K562 (cell line): ENCODE results near the gene SLC25A28. TPM values are rescaled to one million over a fixed set of nuclear protein-coding genes. Genes with fewer than 3 reads are reported as not detected.

Source experiments
- BRF1 ChIP-seq: IDR thresholded peaks from 3 replicates; pipeline ENCODE4 v1.6.1; 2011; ENCODE audit warnings: borderline replicate concordance, mild to moderate bottlenecking; ENCODE audit not compliant: insufficient read length; ENCODE audit errors: extremely low read depth
- CBFA2T2 ChIP-seq: fragments of 450-650 bp; conservative IDR thresholded peaks from 2 replicates; pipeline ENCODE4 v1.6.1; 2017; ENCODE audit warnings: mild to moderate bottlenecking
- E2F4 ChIP-seq: sonication (generic); formaldehyde crosslinking; IDR thresholded peaks from 2 replicates; pipeline ENCODE4 v1.8.0; 2022; ENCODE audit warnings: mild to moderate bottlenecking, low read depth, missing genetic modification reagents
- ELK1 ChIP-seq: sonication (generic); formaldehyde crosslinking; IDR thresholded peaks from 2 replicates; pipeline ENCODE4 v1.8.1; 2022; ENCODE audit warnings: missing genetic modification reagents
- EP300 ChIP-seq: IDR thresholded peaks from 2 replicates; pipeline ENCODE4 v1.6.1; 2012; ENCODE audit warnings: low read length, improper control_type of control experiment
- MEF2D ChIP-seq: conservative IDR thresholded peaks from 2 replicates; pipeline ENCODE4 v1.6.1; 2016; ENCODE audit warnings: low read depth, missing genetic modification characterization, missing compliant biosample characterization
- SMARCE1 ChIP-seq: fragments of 450-650 bp; IDR thresholded peaks from 2 replicates; pipeline ENCODE4 v1.7.1; 2016; ENCODE audit warnings: mild to moderate bottlenecking
- TAL1 ChIP-seq: fragments of 450-650 bp; IDR thresholded peaks from 2 replicates; pipeline ENCODE4 v1.6.1; 2016; ENCODE audit warnings: mild to moderate bottlenecking
- TCF3 ChIP-seq: sonication (generic); formaldehyde crosslinking; IDR thresholded peaks from 2 replicates; pipeline ENCODE4 v1.4.0; 2020; ENCODE audit warnings: mild to moderate bottlenecking, missing genetic modification reagents
- ZBTB33 ChIP-seq: sonication (generic); formaldehyde crosslinking; IDR thresholded peaks from 2 replicates; pipeline ENCODE4 v1.8.1; 2023; ENCODE audit warnings: mild to moderate bottlenecking, missing genetic modification reagents
- polyA plus RNA-seq, 8 experiments: library from polyadenylated mRNA; depleted of rRNA in 4 of 8; stranded (reverse) in 5 of 8; unstranded in 3 of 8; fragments of >200 nt; fragmentation: Nextera tagmentation in 2 of 8; fragmentation: Illumina TruSeq in 1 of 8; extraction: Ambion mirVana in 2 of 8; extraction: Trizol in 1 of 8; gene quantifications; 2 replicates each; pipeline versions ENCODE4 v1.2.1 to v1.2.3, GENCODE V29; 2011 to 2014; ENCODE audit warnings: inconsistent platforms in 1 of 8, missing spikeins in 1 of 8
- total RNA-seq, 7 experiments: library from RNA; depleted of rRNA in 6 of 7; stranded (reverse); fragments of >200 nt in 6 of 7; fragmentation: Illumina TruSeq in 2 of 7; extraction: Trizol in 2 of 7; gene quantifications; 2 replicates each; pipeline versions ENCODE4 v1.2.1 to v1.2.3, GENCODE V29; 2011 to 2021; ENCODE audit warnings: low replicate concordance in 1 of 7
- TF ChIP-seq, protein P1 (sequence below): fragments of 200-600 bp; sonication (generic); IDR thresholded peaks from one replicate; pipeline ENCODE4 v1.6.1; 2012; ENCODE audit warnings: mild to moderate bottlenecking, low read depth, low read length, inconsistent platforms

Gene SLC25A28
- total and polyA plus RNA-seq, 9 of the 15 experiments (the other 6 are each of a cell fraction or from before 2014, with no cell fraction given): 6.2 to 32.3 (median 18.8) TPM

DNA sequence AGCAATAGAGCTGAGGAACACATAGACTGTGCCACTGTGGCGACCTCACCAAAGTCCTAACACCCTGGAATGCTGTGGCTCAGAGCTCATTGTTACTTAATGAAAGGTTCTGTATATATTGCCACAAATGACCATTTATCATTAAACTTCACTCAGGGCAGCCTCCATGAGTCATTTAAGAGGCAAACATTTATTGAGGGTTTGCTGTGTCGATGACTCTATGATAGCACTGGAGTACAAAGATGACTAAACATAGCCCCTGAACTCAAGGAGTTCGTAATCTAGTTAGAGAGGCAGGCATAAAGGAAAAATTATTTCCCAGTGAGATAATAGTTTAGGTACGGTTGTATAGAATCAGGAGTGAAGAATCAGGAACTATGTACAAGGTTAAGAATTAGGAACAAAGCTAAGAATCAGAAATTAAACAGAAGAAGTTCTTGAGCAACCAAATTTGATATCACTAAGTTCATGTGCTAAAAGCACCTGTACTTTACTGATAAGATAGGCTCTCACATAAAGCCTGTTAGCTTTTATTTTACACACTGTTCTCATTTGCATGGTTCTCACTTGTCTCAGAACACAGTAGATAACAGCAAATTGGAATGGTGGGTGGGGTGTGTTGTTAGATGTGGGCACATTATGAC is 47.0 kb upstream of the SLC25A28 start (continued):
- TF ChIP-seq, protein P1, sequence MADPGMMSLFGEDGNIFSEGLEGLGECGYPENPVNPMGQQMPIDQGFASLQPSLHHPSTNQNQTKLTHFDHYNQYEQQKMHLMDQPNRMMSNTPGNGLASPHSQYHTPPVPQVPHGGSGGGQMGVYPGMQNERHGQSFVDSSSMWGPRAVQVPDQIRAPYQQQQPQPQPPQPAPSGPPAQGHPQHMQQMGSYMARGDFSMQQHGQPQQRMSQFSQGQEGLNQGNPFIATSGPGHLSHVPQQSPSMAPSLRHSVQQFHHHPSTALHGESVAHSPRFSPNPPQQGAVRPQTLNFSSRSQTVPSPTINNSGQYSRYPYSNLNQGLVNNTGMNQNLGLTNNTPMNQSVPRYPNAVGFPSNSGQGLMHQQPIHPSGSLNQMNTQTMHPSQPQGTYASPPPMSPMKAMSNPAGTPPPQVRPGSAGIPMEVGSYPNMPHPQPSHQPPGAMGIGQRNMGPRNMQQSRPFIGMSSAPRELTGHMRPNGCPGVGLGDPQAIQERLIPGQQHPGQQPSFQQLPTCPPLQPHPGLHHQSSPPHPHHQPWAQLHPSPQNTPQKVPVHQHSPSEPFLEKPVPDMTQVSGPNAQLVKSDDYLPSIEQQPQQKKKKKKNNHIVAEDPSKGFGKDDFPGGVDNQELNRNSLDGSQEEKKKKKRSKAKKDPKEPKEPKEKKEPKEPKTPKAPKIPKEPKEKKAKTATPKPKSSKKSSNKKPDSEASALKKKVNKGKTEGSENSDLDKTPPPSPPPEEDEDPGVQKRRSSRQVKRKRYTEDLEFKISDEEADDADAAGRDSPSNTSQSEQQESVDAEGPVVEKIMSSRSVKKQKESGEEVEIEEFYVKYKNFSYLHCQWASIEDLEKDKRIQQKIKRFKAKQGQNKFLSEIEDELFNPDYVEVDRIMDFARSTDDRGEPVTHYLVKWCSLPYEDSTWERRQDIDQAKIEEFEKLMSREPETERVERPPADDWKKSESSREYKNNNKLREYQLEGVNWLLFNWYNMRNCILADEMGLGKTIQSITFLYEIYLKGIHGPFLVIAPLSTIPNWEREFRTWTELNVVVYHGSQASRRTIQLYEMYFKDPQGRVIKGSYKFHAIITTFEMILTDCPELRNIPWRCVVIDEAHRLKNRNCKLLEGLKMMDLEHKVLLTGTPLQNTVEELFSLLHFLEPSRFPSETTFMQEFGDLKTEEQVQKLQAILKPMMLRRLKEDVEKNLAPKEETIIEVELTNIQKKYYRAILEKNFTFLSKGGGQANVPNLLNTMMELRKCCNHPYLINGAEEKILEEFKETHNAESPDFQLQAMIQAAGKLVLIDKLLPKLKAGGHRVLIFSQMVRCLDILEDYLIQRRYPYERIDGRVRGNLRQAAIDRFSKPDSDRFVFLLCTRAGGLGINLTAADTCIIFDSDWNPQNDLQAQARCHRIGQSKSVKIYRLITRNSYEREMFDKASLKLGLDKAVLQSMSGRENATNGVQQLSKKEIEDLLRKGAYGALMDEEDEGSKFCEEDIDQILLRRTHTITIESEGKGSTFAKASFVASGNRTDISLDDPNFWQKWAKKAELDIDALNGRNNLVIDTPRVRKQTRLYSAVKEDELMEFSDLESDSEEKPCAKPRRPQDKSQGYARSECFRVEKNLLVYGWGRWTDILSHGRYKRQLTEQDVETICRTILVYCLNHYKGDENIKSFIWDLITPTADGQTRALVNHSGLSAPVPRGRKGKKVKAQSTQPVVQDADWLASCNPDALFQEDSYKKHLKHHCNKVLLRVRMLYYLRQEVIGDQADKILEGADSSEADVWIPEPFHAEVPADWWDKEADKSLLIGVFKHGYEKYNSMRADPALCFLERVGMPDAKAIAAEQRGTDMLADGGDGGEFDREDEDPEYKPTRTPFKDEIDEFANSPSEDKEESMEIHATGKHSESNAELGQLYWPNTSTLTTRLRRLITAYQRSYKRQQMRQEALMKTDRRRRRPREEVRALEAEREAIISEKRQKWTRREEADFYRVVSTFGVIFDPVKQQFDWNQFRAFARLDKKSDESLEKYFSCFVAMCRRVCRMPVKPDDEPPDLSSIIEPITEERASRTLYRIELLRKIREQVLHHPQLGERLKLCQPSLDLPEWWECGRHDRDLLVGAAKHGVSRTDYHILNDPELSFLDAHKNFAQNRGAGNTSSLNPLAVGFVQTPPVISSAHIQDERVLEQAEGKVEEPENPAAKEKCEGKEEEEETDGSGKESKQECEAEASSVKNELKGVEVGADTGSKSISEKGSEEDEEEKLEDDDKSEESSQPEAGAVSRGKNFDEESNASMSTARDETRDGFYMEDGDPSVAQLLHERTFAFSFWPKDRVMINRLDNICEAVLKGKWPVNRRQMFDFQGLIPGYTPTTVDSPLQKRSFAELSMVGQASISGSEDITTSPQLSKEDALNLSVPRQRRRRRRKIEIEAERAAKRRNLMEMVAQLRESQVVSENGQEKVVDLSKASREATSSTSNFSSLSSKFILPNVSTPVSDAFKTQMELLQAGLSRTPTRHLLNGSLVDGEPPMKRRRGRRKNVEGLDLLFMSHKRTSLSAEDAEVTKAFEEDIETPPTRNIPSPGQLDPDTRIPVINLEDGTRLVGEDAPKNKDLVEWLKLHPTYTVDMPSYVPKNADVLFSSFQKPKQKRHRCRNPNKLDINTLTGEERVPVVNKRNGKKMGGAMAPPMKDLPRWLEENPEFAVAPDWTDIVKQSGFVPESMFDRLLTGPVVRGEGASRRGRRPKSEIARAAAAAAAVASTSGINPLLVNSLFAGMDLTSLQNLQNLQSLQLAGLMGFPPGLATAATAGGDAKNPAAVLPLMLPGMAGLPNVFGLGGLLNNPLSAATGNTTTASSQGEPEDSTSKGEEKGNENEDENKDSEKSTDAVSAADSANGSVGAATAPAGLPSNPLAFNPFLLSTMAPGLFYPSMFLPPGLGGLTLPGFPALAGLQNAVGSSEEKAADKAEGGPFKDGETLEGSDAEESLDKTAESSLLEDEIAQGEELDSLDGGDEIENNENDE: no peak
- TF ChIP-seq EP300 (no peak), CBFA2T2 (peak; percentile 48), BRF1 (no peak), MEF2D (0 out of 2 replicates have a peak, but pooled peaks have one; percentile 15), TCF3 (CRISPR knock-in tag) (peak; percentile 45; the same call in 1 of the 2 replicates), ELK1 (no peak), SMARCE1 (peak; percentile 63; the same call in 1 of the 2 replicates), TAL1 (peak; percentile 59), E2F4 (CRISPR knock-in tag) (no peak), ZBTB33 (CRISPR knock-in tag) (no peak)
